ENCODE data around the gene ANXA2R.

ANXA2R gene

DNA sequence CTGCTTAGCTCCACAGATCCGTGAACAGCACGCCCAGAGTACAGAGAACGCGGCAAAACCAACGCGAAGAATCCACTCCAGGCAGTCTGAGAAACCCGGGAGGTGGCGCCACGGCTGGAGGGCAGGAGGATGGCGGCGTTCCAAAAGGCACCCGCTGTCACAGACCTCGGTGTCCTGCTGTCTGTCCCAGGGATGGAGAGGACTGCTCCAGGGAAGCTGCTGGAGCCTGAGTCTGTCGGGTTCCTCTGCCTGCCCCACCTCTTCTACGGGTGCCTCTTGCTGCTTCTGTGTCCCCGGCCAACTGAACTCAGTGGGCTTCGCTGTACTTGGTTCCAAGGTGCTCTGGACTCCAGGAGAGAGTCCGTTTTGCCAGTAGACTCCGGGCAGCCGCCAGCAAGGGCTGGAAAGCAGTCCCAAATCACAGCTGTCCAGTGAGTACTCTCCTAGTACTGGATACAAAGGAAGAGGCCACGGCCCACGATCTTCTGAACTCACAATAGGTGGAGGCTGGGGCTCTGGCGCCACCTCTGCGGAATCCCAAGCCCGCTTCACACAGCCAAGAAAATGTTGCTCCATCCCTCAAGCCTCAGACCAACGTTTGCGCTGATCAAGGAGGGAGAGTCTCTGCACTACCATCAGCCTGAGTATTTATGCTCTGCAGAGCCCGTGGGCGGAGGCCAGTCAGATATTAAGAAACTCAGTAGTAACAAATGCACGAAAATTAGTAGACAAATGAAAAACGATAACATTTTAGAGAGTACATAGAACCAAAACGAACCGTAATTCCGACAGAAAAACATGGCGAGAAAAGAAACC is 440 bp downstream of the ANXA2R start:
- no peak for DNase-seq (ENCODE audit: low spot score)
- no CpG with 5 or more reads among the region's 35 CpGs for WGBS, 2 donors (ENCODE audit: extremely low coverage in 2 of 2, insufficient read length in 2 of 2, insufficient replicate concordance in 1 of 2)
- no peaks in the 10 kb centered on the region for H3K36me3 ChIP-seq (replicated peaks in 1 of 2; ENCODE audit: control insufficient read depth in 2 of 2, insufficient read depth in 2 of 2, low read length in 2 of 2)

DNA sequence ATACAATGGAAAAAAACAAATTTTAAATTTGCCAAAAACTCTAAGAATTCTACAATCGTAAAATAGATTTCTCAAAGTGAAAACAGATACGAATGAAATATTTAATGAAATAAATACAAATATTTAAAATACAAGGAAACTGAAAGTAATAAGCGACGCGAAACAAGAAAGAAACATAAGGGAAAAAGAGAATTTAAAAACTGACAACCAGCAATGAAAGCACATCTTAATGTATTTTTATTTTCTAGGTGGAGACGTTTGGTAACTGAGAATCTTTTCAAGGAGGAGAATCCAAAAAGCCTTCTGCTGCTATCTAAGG is 1.0 kb downstream of the ANXA2R start:
- WGBS, 2 donors (ENCODE audit: extremely low coverage in 2 of 2, insufficient read length in 2 of 2, insufficient replicate concordance in 1 of 2): no CpG with 5 or more reads among the region's 6 CpGs
- Histone ChIP-seq H3K79me1 (ENCODE audit: low read depth, low read length) (peaks cover 3% of the 10 kb centered on the region), H4K91ac (ENCODE audit: low read depth, low read length, poor library complexity) (no peak overlapping the region)

More for the DNA sequence above, 440 bp downstream of the ANXA2R start:
- Histone ChIP-seq H2AFZ (ENCODE audit: low read length) (peak overlapping the region; percentile 87), H3K9ac (ENCODE audit: low read depth, low read length, poor library complexity) (no peak overlapping the region), H3K27me3 (ENCODE audit: control insufficient read depth in 3 of 3, insufficient read depth in 3 of 3, low read depth in 1 of 3, low read length in 3 of 3) (peaks cover 0 to 85% (median 26%) of the 10 kb centered on the region in 3 experiments), H3K9me3 (replicated peaks in 1 of 2; ENCODE audit: control insufficient read depth in 2 of 2, insufficient read depth in 1 of 2, low read depth in 1 of 2, low read length in 2 of 2) (peaks cover 0 to 4% of the 10 kb centered on the region in 2 donors), H3K14ac (ENCODE audit: low read length) (no peak overlapping the region), H4K91ac (ENCODE audit: low read depth, low read length, poor library complexity) (no peak overlapping the region), H3K23ac (ENCODE audit: low read depth, low read length, poor library complexity) (no peak overlapping the region), H2BK120ac (ENCODE audit: low read depth, low read length) (no peak overlapping the region), H2BK15ac (ENCODE audit: low read length) (no peak overlapping the region), H3K4me3 (ENCODE audit: low read length in 2 of 2) (peak overlapping the region in 1 of 2 donors; percentile 66), H3K4me2 (ENCODE audit: insufficient read depth, low read length, poor library complexity, severe bottlenecking) (peak overlapping the region; percentile 34), H2BK5ac (ENCODE audit: low read length) (no peak overlapping the region), H2BK12ac (ENCODE audit: low read length) (no peak overlapping the region), H3K27ac (replicated peaks; ENCODE audit: low read length) (no peak overlapping the region), H3K79me1 (ENCODE audit: low read depth, low read length) (peaks cover 3% of the 10 kb centered on the region), H3K18ac (ENCODE audit: low read length) (no peak overlapping the region), H2AK5ac (ENCODE audit: low read depth, low read length) (no peak overlapping the region), H3K4me1 (ENCODE audit: control insufficient read depth in 2 of 2, insufficient read depth in 1 of 2, low read depth in 1 of 2, low read length in 2 of 2) (peaks cover 2 to 16% of the 10 kb centered on the region in 2 donors), H4K8ac (ENCODE audit: low read depth, low read length) (no peak overlapping the region), H3K4ac (ENCODE audit: low read length) (no peak overlapping the region)

DNA sequence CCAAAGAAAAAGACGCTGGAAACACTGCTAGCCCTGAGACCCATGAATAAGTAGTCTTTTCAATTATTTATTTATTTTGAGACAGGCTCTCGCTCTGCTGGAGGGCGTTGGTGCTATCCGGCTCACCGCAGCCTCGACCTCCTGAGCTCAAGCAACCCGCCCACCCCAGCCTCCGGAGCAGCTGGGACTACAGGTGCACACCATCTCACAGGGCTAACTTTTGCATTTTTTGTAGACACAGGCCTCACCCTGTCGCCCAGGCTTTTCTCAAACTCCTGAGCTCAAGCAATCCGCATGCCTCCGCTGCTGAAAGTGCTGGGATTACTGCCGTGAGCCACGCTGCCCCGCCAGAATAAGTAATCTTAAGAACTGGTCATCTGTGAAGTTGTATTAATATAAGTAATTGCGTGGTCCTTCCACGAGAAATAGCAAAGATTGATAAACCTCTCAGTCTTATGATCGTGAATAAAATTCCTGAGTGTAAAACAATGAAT is 1.6 kb downstream of the ANXA2R start:
- H2BK15ac ChIP-seq (ENCODE audit: low read length): no peak overlapping the region
- no peak for DNase-seq (ENCODE audit: low spot score)
- no peak overlapping the region for H3K4me2 ChIP-seq (ENCODE audit: insufficient read depth, low read length, poor library complexity, severe bottlenecking)
- H2BK120ac ChIP-seq (ENCODE audit: low read depth, low read length): no peak overlapping the region
- peaks cover 2 to 13% of the 10 kb centered on the region in 2 donors for H3K4me1 ChIP-seq (ENCODE audit: control insufficient read depth in 2 of 2, insufficient read depth in 1 of 2, low read depth in 1 of 2, low read length in 2 of 2)
- H3K14ac ChIP-seq (ENCODE audit: low read length): no peak overlapping the region
- no peak overlapping the region for H4K8ac ChIP-seq (ENCODE audit: low read depth, low read length)
- H3K4ac ChIP-seq (ENCODE audit: low read length): no peak overlapping the region
- H2BK5ac ChIP-seq (ENCODE audit: low read length): no peak overlapping the region
- no peak overlapping the region for H2AFZ ChIP-seq (ENCODE audit: low read length)
- H3K27ac ChIP-seq (replicated peaks; ENCODE audit: low read length): no peak overlapping the region
- H3K9ac ChIP-seq (ENCODE audit: low read depth, low read length, poor library complexity): no peak overlapping the region
- peaks cover 0 to 4% of the 10 kb centered on the region in 2 donors for H3K9me3 ChIP-seq (replicated peaks in 1 of 2; ENCODE audit: control insufficient read depth in 2 of 2, insufficient read depth in 1 of 2, low read depth in 1 of 2, low read length in 2 of 2)
- H4K91ac ChIP-seq (ENCODE audit: low read depth, low read length, poor library complexity): no peak overlapping the region
- no peak overlapping the region for H2BK12ac ChIP-seq (ENCODE audit: low read length)
- no peak overlapping the region for H3K4me3 ChIP-seq (ENCODE audit: low read length in 2 of 2)
- H3K27me3 ChIP-seq (ENCODE audit: control insufficient read depth in 3 of 3, insufficient read depth in 3 of 3, low read depth in 1 of 3, low read length in 3 of 3): peaks cover 0 to 89% (median 29%) of the 10 kb centered on the region in 3 experiments
- peaks cover 3% of the 10 kb centered on the region for H3K79me1 ChIP-seq (ENCODE audit: low read depth, low read length)
- no peaks in the 10 kb centered on the region for H3K36me3 ChIP-seq (replicated peaks in 1 of 2; ENCODE audit: control insufficient read depth in 2 of 2, insufficient read depth in 2 of 2, low read length in 2 of 2)
- H3K18ac ChIP-seq (ENCODE audit: low read length): no peak overlapping the region
- no peak overlapping the region for H3K23ac ChIP-seq (ENCODE audit: low read depth, low read length, poor library complexity)
- H2AK5ac ChIP-seq (ENCODE audit: low read depth, low read length): no peak overlapping the region
- no CpG with 5 or more reads among the region's 17 CpGs for WGBS, 2 donors (ENCODE audit: extremely low coverage in 2 of 2, insufficient read length in 2 of 2, insufficient replicate concordance in 1 of 2)

More for the DNA sequence above, 1.0 kb downstream of the ANXA2R start:
- Histone ChIP-seq H3K4me2 (ENCODE audit: insufficient read depth, low read length, poor library complexity, severe bottlenecking) (no peak overlapping the region), H3K14ac (ENCODE audit: low read length) (no peak overlapping the region), H3K18ac (ENCODE audit: low read length) (no peak overlapping the region), H3K23ac (ENCODE audit: low read depth, low read length, poor library complexity) (no peak overlapping the region), H2BK15ac (ENCODE audit: low read length) (no peak overlapping the region), H2AFZ (ENCODE audit: low read length) (peak overlapping the region; percentile 87), H3K36me3 (replicated peaks in 1 of 2; ENCODE audit: control insufficient read depth in 2 of 2, insufficient read depth in 2 of 2, low read length in 2 of 2) (no peaks in the 10 kb centered on the region), H3K27me3 (ENCODE audit: control insufficient read depth in 3 of 3, insufficient read depth in 3 of 3, low read depth in 1 of 3, low read length in 3 of 3) (peaks cover 0 to 85% (median 26%) of the 10 kb centered on the region in 3 experiments), H2BK120ac (ENCODE audit: low read depth, low read length) (no peak overlapping the region), H3K4me3 (ENCODE audit: low read length in 2 of 2) (peak overlapping the region in 1 of 2 donors; percentile 66), H3K9me3 (replicated peaks in 1 of 2; ENCODE audit: control insufficient read depth in 2 of 2, insufficient read depth in 1 of 2, low read depth in 1 of 2, low read length in 2 of 2) (peaks cover 0 to under 1% of the 10 kb centered on the region in 2 donors), H3K9ac (ENCODE audit: low read depth, low read length, poor library complexity) (no peak overlapping the region), H3K27ac (replicated peaks; ENCODE audit: low read length) (no peak overlapping the region), H2BK5ac (ENCODE audit: low read length) (no peak overlapping the region), H2AK5ac (ENCODE audit: low read depth, low read length) (no peak overlapping the region), H3K4me1 (ENCODE audit: control insufficient read depth in 2 of 2, insufficient read depth in 1 of 2, low read depth in 1 of 2, low read length in 2 of 2) (peaks cover 2 to 14% of the 10 kb centered on the region in 2 donors), H2BK12ac (ENCODE audit: low read length) (no peak overlapping the region), H4K8ac (ENCODE audit: low read depth, low read length) (no peak overlapping the region), H3K4ac (ENCODE audit: low read length) (no peak overlapping the region)
- no peak for DNase-seq (ENCODE audit: low spot score)

DNA sequence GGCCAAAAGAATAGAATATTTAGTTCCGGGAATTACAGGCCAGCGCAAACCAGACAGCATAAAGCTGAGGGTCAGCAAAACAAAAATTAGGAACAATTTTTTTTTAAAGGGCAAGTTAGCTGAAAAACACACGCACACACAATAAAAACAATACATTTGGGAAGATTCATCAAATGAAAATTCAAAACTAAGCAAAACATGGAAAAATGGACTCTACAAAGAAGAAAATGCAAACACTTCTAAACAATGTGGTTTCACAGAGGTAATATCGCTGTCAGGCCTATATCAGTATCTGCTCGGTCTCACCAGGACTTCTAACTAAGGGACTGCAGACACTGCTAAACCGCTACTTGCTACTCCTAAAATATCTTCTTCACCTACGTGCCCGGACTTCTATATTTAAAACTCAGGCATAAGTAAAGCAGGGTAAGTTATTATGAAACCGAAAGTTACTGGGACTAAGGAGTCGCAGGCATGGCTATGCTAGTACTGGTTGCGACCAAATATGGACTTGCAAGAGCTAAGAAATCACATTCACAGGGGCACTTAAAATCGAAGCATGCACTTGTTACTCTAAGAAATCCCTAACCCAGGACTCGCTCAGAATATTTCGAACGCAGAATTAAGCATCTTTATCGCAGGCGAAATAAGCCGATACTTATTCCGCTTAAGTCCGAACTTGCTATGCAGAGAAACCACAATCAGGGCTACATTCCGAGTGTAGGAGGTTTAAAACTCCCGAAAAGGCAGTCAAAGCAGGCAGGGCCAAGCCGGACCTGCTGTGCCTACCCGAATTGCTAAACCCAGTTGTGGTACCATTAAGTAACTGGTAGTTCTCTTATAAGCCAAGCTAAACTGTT is 2.3 kb downstream of the ANXA2R start:
- Histone ChIP-seq H3K27ac (replicated peaks; ENCODE audit: low read length) (no peak overlapping the region), H3K4me1 (ENCODE audit: control insufficient read depth in 2 of 2, insufficient read depth in 1 of 2, low read depth in 1 of 2, low read length in 2 of 2) (peaks cover 2 to 9% of the 10 kb centered on the region in 2 donors), H2BK15ac (ENCODE audit: low read length) (no peak overlapping the region), H4K91ac (ENCODE audit: low read depth, low read length, poor library complexity) (no peak overlapping the region), H3K18ac (ENCODE audit: low read length) (no peak overlapping the region), H3K23ac (ENCODE audit: low read depth, low read length, poor library complexity) (no peak overlapping the region), H3K79me1 (ENCODE audit: low read depth, low read length) (no peaks in the 10 kb centered on the region), H4K8ac (ENCODE audit: low read depth, low read length) (no peak overlapping the region), H3K4me2 (ENCODE audit: insufficient read depth, low read length, poor library complexity, severe bottlenecking) (no peak overlapping the region), H3K36me3 (replicated peaks in 1 of 2; ENCODE audit: control insufficient read depth in 2 of 2, insufficient read depth in 2 of 2, low read length in 2 of 2) (no peaks in the 10 kb centered on the region), H3K9me3 (replicated peaks in 1 of 2; ENCODE audit: control insufficient read depth in 2 of 2, insufficient read depth in 1 of 2, low read depth in 1 of 2, low read length in 2 of 2) (peaks cover 0 to 7% of the 10 kb centered on the region in 2 donors), H2BK120ac (ENCODE audit: low read depth, low read length) (no peak overlapping the region), H3K9ac (ENCODE audit: low read depth, low read length, poor library complexity) (no peak overlapping the region), H3K4me3 (ENCODE audit: low read length in 2 of 2) (no peak overlapping the region), H3K4ac (ENCODE audit: low read length) (no peak overlapping the region), H2BK12ac (ENCODE audit: low read length) (no peak overlapping the region), H3K14ac (ENCODE audit: low read length) (no peak overlapping the region), H2AK5ac (ENCODE audit: low read depth, low read length) (no peak overlapping the region), H3K27me3 (ENCODE audit: control insufficient read depth in 3 of 3, insufficient read depth in 3 of 3, low read depth in 1 of 3, low read length in 3 of 3) (peaks cover 0 to 89% (median 25%) of the 10 kb centered on the region in 3 experiments), H2BK5ac (ENCODE audit: low read length) (no peak overlapping the region), H2AFZ (ENCODE audit: low read length) (no peak overlapping the region)
- WGBS, 2 donors (ENCODE audit: extremely low coverage in 2 of 2, insufficient read length in 2 of 2, insufficient replicate concordance in 1 of 2): no CpG with 5 or more reads among the region's 24 CpGs
- DNase-seq (ENCODE audit: low spot score): no peak
